Esophagus squamous epithelium (tissue), 4 donors: ENCODE data around the gene MSANTD7.

ENCODE experiments used
- POLR2A ChIP-seq, 4 donors: fragments of 450-650 bp; IDR thresholded peaks; one replicate each; pipeline ENCODE4 v1.6.1; 2017; ENCODE audit warnings: antibody characterized with exemption in 4 of 4, mild to moderate bottlenecking in 4 of 4, moderate library complexity in 3 of 4
- TF ChIP-seq, protein P1 (sequence below), 6 experiments: fragments of 450-650 bp in 4 of 6; fragments of 200-600 bp in 2 of 6; sonication (generic) in 2 of 6; IDR thresholded peaks; one replicate each; pipeline ENCODE4 v1.5.1; 2016 to 2019; ENCODE audit warnings: antibody characterized with exemption in 6 of 6, mild to moderate bottlenecking in 4 of 6, moderate library complexity in 4 of 6

DNA sequence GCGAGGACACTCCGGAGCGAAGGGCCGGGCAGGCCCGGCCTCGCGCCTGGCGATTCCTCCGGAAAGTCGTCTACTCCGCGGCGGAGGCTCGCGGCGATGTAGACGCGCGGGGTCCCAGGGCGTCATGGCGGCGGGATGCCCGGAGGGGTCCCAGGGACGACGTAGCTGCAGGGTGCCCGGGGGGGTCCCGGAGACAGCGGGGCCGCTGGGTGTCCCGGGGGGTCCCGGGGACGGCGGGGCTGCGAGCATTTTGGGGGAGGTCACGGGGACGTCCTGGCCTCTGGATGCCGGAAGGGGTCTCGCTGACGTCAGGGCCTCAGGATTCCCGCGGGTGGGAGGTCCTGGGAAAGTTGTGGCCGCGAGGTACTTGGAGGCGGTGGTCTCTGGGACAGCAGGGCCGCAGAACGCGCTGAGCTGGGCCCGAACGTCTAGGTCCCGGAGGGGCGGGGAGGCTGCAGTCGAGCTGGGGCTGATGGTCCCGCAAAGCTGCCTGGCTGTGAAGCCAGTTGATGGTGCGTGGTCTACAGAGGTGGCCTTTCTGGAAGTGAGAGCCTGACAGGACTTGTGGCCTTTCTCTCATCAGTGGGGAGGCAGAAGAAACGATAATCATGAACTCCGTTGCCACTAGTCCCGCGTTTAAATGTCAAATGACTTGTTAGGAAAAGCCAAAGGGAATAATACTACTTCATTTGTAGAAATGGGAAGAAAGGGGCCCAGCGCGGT is 637 bp downstream of the MSANTD7 start:
- TF ChIP-seq, protein P1, sequence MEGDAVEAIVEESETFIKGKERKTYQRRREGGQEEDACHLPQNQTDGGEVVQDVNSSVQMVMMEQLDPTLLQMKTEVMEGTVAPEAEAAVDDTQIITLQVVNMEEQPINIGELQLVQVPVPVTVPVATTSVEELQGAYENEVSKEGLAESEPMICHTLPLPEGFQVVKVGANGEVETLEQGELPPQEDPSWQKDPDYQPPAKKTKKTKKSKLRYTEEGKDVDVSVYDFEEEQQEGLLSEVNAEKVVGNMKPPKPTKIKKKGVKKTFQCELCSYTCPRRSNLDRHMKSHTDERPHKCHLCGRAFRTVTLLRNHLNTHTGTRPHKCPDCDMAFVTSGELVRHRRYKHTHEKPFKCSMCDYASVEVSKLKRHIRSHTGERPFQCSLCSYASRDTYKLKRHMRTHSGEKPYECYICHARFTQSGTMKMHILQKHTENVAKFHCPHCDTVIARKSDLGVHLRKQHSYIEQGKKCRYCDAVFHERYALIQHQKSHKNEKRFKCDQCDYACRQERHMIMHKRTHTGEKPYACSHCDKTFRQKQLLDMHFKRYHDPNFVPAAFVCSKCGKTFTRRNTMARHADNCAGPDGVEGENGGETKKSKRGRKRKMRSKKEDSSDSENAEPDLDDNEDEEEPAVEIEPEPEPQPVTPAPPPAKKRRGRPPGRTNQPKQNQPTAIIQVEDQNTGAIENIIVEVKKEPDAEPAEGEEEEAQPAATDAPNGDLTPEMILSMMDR (IDR thresholded peaks at IDR 0.05), result no peak
- TF ChIP-seq POLR2A (IDR thresholded peaks at IDR 0.05), result no peak
